Jurkat, Clone E6-1 (cell line): ENCODE measurements around the gene AMMECR1.
"Not testable (repeated sequence)": the region's sequence is repeated elsewhere in the genome, so short reads cannot be mapped to it uniquely, and the experiment has no call there.

Source experiments
- DNase-seq: peaks from one replicate; pipeline ENCODE4 v3.0.0-alpha.2; 2011; ENCODE audit warnings: low read depth, low spot score
- H3K4me3 ChIP-seq: 2 replicates; pipeline ENCODE4 v1.5.1; 2011; ENCODE audit warnings: mild to moderate bottlenecking, low read length, control low read depth, moderate library complexity

The AMMECR1 gene

DNA sequence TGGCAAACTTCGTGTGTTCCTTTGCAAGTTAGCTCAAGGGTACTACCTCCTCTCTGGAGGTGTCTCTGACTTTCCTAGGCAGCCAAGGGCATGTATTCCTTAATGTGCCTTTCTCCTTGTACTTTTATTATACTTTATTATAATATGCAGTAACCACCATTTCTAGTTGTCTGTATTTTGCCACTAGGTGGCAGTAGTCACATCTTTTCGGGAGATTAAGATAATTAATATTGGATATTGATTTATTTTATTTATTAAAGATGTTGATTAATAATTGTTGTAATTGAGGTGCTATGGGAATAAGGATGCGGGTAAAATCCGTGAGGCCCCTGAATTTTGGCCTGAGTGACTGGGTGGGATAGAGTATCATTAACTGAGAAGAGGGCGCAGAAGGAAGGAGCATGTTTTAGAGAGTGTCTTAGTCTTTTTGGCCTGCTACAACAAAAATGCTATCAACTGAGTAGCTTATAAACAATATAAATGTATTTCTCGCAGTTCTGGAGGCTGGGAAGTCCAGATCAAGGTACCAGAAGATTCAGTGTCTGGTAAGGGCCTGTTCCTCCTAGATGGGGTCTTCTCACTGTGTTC, 161.6 kb downstream of the AMMECR1 start:
- no peak overlapping the region for H3K4me3 ChIP-seq
- DNase-seq: no peak

GRCh38 chrX:110155759-110156158, 162.1 kb downstream of the AMMECR1 start:
- DNase-seq: no peak
- no peak overlapping the region for H3K4me3 ChIP-seq

DNA sequence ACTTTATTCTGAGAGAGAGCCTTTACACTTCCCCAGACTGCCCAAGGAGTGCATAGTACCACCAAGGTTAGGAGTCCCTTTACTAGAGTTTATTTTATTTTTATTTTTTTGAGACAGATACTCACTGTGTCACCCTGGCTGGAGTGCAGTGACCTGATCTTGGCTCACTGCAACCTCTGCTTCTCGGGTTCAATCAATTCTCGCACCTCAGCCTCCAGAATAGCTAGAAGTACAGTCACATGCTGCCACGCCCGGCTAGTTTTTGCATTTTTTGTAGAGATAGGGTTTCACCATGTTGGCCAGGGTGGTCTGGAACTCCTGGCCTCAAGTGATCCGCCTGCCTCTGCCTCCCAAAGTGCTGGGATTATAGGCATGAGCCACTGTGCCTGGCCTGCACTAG, 163.6 kb downstream of the AMMECR1 start:
- not testable (repeated sequence) for DNase-seq, H3K4me3 ChIP-seq

GRCh38 chrX:110153896-110154295, 164.0 kb downstream of the AMMECR1 start:
- no peak overlapping the region for H3K4me3 ChIP-seq
- no peak for DNase-seq

DNA sequence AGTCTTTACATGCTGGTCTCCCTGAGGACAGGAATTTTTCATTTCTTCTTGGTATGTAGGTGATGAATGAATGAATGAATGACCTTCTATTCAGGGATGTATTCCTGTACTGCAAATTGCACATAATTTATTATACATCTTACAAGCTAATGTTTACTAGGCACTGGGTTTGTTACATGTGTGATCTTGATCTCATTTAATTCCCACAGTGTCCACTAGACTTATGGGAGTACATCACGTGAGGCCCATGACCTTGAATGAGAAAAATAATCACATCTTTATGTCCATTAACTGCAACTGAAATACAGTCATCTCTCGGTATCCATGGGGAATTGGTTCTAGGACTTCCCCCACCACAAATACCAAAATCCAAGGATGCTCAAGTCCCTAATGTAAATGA, 164.6 kb downstream of the AMMECR1 start:
- no peak overlapping the region for H3K4me3 ChIP-seq
- no peak for DNase-seq

GRCh38 chrX:110146521-110146920, 171.4 kb downstream of the AMMECR1 start:
- H3K4me3 ChIP-seq: no peak overlapping the region
- peak; percentile 19 for DNase-seq

DNA sequence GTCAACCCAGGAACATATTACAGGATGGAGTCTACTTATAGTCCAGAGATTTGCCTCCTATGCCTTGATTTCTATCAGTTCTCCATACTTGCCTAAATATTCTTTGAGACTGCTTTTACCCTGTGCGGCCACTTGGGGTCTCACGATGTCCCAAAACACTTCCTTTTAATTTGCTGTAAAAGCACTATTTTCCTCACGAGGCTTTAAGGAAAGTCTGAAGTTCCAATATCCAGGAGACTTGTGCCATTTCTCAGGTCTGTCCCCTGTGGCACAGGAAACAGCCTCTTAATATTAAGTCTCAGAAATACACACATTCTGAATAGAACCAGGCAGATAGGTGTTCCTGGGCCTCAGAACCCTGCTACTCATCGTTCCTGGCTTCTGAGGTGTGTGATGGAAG, 172.0 kb downstream of the AMMECR1 start:
- no peak overlapping the region for H3K4me3 ChIP-seq
- peak; percentile 19 for DNase-seq

- no peak for DNase-seq
- H3K4me3 ChIP-seq: no peak overlapping the region
These were observed 172.6 kb downstream of the AMMECR1 start for GRCh38 chrX:110145311-110145710.
